Activated T-cell treated with anti-CD3 and anti-CD28 coated beads for 48 hours (primary cell): ENCODE data around the gene ZNF862.
"Not testable (repeated sequence)": the region's sequence is repeated elsewhere in the genome, so short reads cannot be mapped to it uniquely, and the experiment has no call there.

Source experiments
- DNase-seq: peaks from one replicate; pipeline ENCODE4 v3.0.0-alpha.2; 2020; ENCODE audit warnings: low read depth

The ZNF862 gene

GRCh38 chr7:149824748-149825566, 13.2 kb upstream of the ZNF862 start:
- no peak for DNase-seq

GRCh38 chr7:149825567-149826343, 12.4 kb upstream of the ZNF862 start:
- no peak for DNase-seq

DNA sequence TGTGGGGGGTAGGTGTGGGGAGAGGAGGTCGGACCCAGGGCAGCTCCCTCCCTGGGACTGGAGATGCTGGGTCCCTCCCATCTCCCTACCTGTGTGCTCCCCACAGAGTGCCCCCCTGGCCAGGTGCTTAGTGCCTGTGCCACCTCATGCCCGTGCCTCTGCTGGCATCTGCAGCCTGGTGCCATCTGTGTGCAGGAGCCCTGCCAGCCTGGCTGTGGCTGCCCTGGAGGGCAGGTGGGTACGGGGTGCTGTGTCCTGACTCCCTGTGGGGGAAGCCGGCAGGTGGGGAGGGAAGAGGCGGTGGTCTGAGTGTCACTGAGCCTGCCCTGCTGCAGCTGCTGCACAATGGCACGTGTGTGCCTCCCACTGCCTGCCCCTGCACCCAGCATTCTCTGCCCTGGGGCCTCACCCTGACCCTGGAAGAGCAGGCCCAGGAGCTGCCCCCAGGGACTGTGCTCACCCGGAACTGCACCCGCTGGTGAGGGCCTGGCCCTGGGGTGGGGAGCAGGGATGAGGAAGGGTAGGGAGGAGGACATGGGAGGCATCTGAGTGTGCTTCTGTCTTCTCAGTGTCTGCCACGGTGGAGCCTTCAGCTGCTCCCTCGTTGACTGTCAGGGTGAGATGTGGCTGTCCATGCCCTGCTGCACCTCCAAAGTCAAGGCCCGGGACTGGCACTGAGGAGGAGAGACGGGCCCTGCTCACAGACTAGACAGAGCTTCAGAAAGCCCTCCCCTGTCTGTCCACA, 11.7 kb upstream of the ZNF862 start:
- DNase-seq: no peak

DNA sequence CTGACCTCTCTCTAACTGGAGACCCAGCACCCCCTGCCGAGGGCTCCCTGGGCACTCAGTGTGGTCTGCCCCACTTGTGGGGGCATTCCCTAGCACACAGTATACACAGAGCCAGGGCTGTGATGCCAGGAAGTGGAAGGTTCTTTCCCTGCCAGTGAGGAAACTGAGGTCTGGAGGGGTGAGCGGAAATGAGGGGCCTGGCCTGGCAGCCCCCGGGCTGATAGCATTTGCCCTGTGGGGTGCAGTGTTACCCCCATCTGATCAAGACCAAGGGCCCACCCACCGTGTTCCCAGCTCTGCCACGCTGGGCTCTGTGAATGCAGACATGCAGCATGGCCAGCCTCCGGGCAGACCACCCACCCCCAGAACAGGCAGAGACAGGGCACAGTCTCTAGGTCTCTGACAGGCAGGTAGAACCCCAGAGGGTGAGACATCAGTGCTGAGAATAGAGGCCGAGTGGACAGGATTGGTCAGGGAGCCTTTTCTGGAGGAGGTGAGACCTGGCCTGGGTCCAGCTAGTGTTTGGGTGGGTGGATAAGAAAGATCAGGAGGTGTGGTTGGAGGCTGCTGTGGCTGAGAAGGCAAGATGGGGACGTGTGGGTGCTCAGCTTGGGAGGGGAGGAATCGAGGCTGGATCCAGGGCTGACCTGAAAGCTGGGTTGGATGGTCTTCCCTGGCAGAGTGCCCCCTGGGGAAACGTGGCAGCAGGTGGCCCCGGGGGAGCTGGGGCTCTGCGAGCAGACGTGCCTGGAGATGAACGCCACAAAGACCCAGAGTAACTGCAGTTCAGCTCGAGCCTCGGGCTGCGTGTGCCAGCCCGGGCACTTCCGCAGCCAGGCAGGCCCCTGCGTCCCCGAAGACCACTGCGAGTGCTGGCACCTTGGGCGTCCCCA, 10.8 kb upstream of the ZNF862 start:
- DNase-seq: no peak

GRCh38 chr7:149828357-149829309, 9.5 kb upstream of the ZNF862 start:
- no peak for DNase-seq

- DNase-seq: not testable (repeated sequence)
Observed at GRCh38 chr7:149830527-149830926, 7.6 kb upstream of the ZNF862 start.

DNA sequence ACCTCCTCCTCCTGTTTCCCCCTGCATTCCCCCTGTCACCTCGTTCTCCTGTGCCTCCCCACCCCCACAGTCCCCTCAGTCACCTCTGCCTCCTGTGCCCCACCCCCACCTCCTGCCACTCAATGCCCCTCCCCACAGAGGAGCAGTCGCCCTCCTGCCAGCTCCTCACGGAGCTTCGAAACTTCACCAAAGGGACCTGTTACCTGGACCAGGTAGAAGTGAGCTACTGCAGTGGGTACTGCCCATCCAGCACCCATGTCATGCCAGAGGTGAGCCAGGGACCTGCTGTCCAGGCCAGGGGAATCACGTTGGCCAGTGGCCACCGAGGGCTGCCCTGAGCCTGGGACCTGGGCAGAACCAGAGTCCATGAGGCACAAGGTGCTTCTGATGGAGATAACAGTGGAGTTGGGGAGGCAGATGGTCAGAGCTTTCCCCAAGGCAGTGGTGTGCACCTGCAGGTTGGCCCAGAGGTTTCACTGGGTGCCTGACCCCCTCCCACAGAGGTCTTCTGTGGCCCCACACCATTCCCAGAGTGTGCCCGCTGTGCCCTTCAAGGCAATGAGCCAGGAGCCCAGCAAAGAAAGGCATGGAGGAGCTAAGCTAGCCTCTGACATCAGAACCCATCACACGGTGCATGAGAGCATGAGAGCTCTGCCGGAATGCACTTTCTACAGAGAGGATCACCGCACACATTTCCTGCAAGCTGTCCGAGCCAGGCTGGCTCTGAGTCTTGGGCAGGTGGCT, 7.0 kb upstream of the ZNF862 start:
- no peak for DNase-seq

DNA sequence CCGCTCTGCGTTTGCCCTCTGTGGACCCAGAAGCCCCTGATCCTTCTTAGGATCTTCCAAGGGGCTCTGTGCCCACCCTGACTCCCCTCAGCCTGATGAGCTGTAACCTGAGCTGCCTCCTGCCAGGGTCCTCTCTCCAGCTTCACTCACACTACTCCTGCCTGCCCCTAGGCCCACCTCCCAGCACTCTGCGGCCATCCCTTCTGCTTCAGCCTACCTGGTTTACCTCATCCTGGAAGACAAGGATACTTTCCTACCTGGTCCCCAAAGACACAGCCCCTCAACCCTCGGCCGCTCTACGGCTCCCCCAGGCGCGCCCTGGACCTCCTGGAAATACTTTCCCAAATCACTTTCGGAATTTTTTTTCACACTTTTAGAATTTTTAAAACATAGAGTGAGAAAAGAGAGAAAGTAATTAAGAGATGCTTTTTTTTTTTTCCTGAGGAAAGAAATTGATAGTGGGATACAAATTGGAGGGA, 6.4 kb upstream of the ZNF862 start:
- DNase-seq: no peak

- DNase-seq: no peak
Observed at GRCh38 chr7:149832332-149833041, 5.7 kb upstream of the ZNF862 start.

DNA sequence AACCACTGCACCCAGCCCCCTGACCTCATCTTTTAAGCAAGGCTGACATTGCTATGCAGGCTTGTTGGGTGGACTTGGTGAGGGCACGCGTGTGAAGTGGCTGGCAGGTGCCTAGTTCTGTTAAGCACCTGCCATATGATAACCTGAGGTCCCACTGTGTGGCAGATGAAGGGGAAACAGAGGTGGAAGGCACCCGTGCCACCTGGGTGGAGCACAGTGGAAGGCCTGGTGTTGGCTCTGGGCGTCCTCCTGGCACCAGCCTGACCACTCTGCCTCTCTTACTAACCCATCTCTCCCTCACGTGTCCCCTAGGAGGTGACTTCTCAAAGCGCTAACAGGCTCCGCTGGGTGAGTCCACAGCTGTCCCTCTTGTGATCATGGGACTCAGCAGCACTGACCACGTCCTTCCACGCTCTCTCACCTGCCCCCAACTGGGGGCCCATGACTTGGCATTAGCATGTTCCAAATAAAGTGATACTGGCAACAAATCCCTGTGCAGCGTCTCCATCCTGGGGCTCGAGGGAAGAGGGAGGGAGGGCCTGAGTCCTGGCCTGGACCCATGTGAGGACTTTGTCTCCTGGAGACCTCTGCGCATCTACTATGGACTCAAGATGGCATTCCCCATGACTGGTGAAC, 4.6 kb upstream of the ZNF862 start:
- no peak for DNase-seq

DNA sequence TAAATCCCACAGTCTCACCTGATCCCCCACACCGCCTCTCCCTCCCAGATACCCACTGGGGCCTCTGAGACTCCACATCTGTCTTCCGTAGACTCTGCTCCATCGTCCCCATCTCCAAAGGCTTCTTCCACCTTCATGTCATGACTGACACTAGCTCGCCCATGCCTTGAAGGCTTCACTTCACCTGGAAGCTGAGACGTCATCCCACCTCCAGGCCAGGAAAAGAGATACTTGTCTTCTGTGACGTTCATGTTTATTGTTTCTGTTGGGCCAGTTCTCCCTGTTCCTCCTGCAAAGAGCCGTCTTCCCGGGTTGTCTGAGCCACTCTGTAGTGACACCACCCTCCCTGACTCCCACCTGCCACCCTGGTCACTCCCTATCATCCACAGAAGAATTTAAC, 3.6 kb upstream of the ZNF862 start:
- DNase-seq: no peak

DNA sequence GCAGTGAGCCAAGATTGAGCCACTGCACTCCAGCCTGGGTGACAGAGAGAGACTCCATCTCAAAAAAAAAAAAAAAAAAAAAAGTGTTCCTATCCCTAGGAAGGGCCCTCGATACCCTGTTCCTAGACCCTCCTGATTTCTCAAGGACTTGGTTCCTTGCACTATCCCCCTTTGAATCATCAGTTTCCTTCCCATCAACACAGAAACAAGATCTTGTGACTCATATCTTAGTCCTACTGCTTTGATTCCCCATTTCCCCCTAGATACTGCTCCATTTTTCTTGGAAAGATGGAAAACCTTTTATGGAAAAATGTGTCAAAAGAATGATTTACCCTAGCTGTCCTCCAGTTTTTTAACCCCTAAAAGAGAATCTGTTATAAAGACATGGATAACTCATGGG, 1.7 kb upstream of the ZNF862 start:
- DNase-seq: no peak

GRCh38 chr7:149837564-149838223, 481 bp upstream of the ZNF862 start:
- DNase-seq: no peak

DNA sequence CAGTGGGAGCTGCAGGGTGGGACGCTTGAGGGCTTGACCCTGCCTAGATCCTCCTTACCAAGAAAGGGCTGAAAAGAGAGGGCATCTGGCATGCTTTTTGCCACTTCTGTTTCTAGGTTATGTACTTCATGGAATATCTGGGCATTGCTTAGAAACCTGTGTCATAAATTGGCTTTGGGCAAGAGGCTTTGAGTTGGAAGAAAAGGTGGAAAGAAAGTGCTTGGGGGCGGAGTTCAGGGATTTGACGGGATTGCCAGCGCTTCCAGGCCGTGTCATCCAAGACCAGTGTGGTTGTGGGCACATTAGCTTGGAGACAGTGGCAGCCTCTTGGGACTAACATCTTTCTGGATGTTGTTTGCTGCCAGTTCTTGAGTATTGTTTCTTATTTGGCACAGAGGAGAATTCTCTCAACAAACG, 825 bp downstream of the ZNF862 start:
- DNase-seq: no peak

DNA sequence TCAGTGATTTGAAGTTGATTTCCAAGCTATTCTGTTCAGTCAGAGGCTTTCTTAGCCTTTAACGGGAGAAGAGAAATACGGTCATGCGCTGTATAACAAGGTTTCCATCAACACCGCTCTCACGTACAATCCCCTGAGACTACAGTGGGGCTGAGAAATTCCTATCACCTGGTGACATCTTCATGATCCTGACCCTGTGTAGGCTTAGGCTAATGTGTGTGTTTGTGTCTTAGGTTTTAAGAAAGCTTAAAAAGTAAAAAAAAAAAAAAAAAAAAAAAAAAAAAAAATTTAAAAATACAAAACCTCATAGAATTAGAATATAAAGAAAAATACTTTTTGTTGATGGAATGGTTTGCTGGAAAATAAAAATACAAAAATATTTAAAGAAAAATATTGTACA, 1.8 kb downstream of the ZNF862 start:
- no peak for DNase-seq

GRCh38 chr7:149843566-149843965, 5.4 kb downstream of the ZNF862 start:
- DNase-seq: no peak

DNA sequence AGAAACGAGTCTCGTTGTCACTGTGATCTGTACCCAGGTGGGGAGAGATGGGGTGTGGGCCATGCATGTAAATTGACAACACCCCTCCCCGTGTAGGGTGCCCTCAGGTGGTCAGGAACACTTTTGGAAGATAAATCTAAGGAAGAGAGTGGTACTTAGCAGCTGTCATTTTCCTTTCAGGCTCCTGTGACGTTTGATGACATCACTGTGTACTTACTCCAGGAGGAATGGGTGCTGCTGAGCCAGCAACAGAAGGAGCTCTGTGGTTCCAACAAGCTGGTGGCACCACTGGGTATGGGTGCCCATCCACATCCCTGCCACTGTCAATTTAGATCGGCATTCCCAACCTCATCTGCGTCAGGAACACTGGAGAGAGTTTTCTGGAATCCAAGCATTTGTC, 6.3 kb downstream of the ZNF862 start:
- DNase-seq: no peak
